Mesothelial cell of epicardium (in vitro differentiated cells): ENCODE measurements around the gene ZNF746. TPM values are rescaled to one million over a fixed set of nuclear protein-coding genes. Genes with fewer than 3 reads are reported as not detected.

Experiments used
- DNase-seq, 2 experiments: peaks; one replicate each; pipeline ENCODE4 v3.0.0; 2021; ENCODE audit warnings: low spot score in 2 of 2; ENCODE audit not compliant: unreplicated experiment in 2 of 2
- H3K27ac Mint-ChIP-seq: 2 replicates; pipeline ENCODE4 v1.8.0; 2021; ENCODE audit warnings: mixed read lengths
- H3K27me3 Mint-ChIP-seq: 2 replicates; pipeline ENCODE4 v1.8.0; 2021; ENCODE audit warnings: low read depth, mixed read lengths
- H3K36me3 Mint-ChIP-seq: 2 replicates; pipeline ENCODE4 v1.8.0; 2021; ENCODE audit warnings: mixed read lengths
- H3K4me1 Mint-ChIP-seq: 2 replicates; pipeline ENCODE4 v1.8.0; 2021; ENCODE audit warnings: mixed read lengths
- H3K4me3 Mint-ChIP-seq: 2 replicates; pipeline ENCODE4 v1.8.0; 2021; ENCODE audit warnings: mild to moderate bottlenecking, moderate library complexity, mixed read lengths
- H3K9me3 Mint-ChIP-seq: 2 replicates; pipeline ENCODE4 v1.8.0; 2021; ENCODE audit warnings: mixed read lengths
- CTCF ChIP-seq: fragments of 200-600 bp; sonication (generic); IDR thresholded peaks from one replicate; pipeline ENCODE4 v1.5.0; 2021; ENCODE audit warnings: antibody characterized with exemption; ENCODE audit not compliant: unreplicated experiment
- total RNA-seq: library from RNA; stranded (reverse); gene quantifications from 3 replicates; pipeline ENCODE4 v1.2.1, GENCODE V29; 2021

Gene ZNF746
- total RNA-seq, 1 donor from 2014 or later, result 27.3 TPM

- H3K9me3 Mint-ChIP-seq, result peaks cover 16% of the 10 kb centered on the region
- H3K27me3 Mint-ChIP-seq, result peaks cover 5% of the 10 kb centered on the region
- no peaks in the 10 kb centered on the region for H3K36me3 Mint-ChIP-seq
- H3K4me1 Mint-ChIP-seq, result peaks cover 16% of the 10 kb centered on the region
- no peak overlapping the region for H3K27ac Mint-ChIP-seq
- no peak for TF ChIP-seq CTCF
- no peak for DNase-seq
- H3K4me3 Mint-ChIP-seq, result peak overlapping the region; percentile 15
Measured at GRCh38 chr7:149462101-149462520, 35.5 kb downstream of the ZNF746 start.

GRCh38 chr7:149460493-149461277 is 36.9 kb downstream of the ZNF746 start, which contains the start of gene ZNF777:
TSS of gene ZNF777 (minus strand) at chr7:149461062. CDS start at chr7:149456022, 5,040 bp downstream.
- Mint-ChIP-seq H3K4me1 (peaks cover 16% of the 10 kb centered on the region), H3K36me3 (peaks cover 4% of the 10 kb centered on the region), H3K9me3 (peaks cover 4% of the 10 kb centered on the region), H3K27ac (peak within 1 kb of the TSS; percentile 87), H3K4me3 (peak within 1 kb of the TSS; percentile 86), H3K27me3 (peaks cover 5% of the 10 kb centered on the region)
- peak; percentile 42 to 73 for DNase-seq
- TF ChIP-seq CTCF, result no peak

GRCh38 chr7:149459540-149460452 is 37.8 kb downstream of the ZNF746 start:
- DNase-seq, result peak in 1 of 2 experiments; percentile 42
- peak overlapping the region; percentile 28 for H3K4me3 Mint-ChIP-seq
- H3K36me3 Mint-ChIP-seq, result peaks cover 12% of the 10 kb centered on the region

GRCh38 chr7:149459201-149459539 is 38.4 kb downstream of the ZNF746 start:
- Mint-ChIP-seq H3K36me3 (peaks cover 14% of the 10 kb centered on the region), H3K4me1 (peaks cover 16% of the 10 kb centered on the region), H3K27ac (peak overlapping the region; percentile 66), H3K27me3 (peaks cover 5% of the 10 kb centered on the region), H3K9me3 (no peaks in the 10 kb centered on the region), H3K4me3 (peak overlapping the region; percentile 71)
- no peak for DNase-seq
- TF ChIP-seq CTCF, result no peak

More at GRCh38 chr7:149459540-149460452, 37.8 kb downstream of the ZNF746 start:
- no peak overlapping the region for H3K27ac Mint-ChIP-seq
- H3K4me1 Mint-ChIP-seq, result peaks cover 16% of the 10 kb centered on the region
- peaks cover 5% of the 10 kb centered on the region for H3K27me3 Mint-ChIP-seq
- no peaks in the 10 kb centered on the region for H3K9me3 Mint-ChIP-seq
- TF ChIP-seq CTCF, result no peak

- peak overlapping the region; percentile 75 for H3K27ac Mint-ChIP-seq
- H3K36me3 Mint-ChIP-seq, result peaks cover 14% of the 10 kb centered on the region
- no peaks in the 10 kb centered on the region for H3K9me3 Mint-ChIP-seq
- TF ChIP-seq CTCF, result no peak
- H3K4me1 Mint-ChIP-seq, result peaks cover 16% of the 10 kb centered on the region
- H3K4me3 Mint-ChIP-seq, result peak overlapping the region; percentile 71
- DNase-seq, result no peak
- H3K27me3 Mint-ChIP-seq, result peaks cover 2% of the 10 kb centered on the region
Measured at GRCh38 chr7:149458235-149458634, 39.4 kb downstream of the ZNF746 start.
